Measurements from ENCODE around the gene CORO1C.
"Not testable (repeated sequence)": the region's sequence is repeated elsewhere in the genome, so short reads cannot be mapped to it uniquely, and the experiment has no call there.

CORO1C gene

DNA sequence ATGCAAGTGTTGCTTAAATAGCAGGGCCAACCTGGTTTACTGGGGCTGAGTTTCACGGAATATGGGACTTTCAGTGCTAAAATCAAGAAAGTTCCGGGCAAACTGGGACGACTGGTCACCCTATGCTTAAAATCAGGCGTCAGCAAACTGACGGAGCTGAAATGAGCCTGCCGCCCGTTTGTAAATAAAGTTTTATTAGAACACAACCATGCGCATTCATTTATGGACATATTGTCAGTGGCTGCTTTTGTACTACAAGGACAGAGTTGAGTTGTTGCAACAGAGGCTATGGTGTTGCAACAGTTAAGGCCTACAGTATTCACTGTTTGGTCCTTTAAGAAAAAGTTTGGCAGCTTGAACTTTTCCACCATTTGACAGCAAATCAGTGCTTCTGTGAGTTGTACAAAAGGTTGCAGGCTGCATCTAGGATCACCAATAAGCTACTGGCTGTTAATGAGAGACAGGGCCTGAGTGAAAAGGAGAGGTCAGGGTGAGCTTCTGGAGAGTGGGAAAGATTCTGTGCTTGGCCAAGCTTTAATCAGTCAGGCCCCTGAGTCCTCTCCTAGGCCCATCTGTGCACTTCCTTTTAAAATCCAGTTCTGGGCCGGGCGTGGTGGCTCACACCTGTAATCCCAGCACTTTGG is 111.0 kb downstream of the CORO1C start:
- Histone ChIP-seq H3K9ac (ENCODE audit: low read length) (no peak overlapping the region), H3K4me1 (ENCODE audit: control insufficient read depth, low read depth, low read length) (peaks cover under 1% of the 10 kb centered on the region), H3K27me3 (ENCODE audit: control insufficient read depth, insufficient read depth, low read length) (no peaks in the 10 kb centered on the region), H3K4me3 (ENCODE audit: low read length) (no peak overlapping the region), H3K9me3 (ENCODE audit: control insufficient read depth, low read depth, low read length) (no peaks in the 10 kb centered on the region), H3K36me3 (ENCODE audit: control insufficient read depth, low read depth, low read length) (no peaks in the 10 kb centered on the region), H3K27ac (ENCODE audit: low read length) (no peak overlapping the region)

DNA sequence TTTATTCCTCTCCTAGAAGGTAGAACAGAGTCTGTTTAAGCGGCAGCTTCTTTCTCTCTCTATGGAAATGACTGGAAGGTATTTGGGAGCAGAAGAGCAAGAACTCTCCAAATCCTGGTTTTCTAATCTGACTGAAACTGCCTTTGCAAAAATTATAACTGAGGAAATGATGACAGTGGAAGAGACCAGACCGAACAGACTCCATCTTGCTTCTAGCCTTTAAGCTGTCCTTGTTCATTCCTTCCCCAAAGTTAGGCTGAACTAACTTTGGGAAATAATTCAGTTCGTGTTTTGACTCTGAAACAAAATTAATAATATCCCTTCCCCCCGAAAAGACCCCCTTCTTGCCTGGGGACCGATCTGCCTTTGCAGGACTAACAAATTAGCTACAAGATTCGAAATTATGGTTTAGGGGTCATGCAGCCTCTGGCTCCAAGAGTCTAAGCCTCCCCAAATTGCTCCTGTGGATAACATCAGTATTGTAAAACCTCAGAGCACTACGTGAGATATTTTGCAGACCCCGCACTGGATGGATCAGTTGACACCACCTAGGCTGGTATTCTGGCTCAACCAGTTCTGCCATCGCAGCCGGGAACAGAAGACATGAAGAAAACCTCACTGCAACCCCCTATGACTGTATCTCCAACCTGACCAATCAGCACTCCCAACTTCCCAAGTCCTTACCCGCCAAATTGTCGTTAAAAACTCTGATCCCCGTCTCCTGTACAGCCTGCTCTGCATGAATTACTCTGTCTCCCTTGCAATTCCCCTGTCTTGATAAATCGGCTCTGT is 111.8 kb downstream of the CORO1C start:
- Histone ChIP-seq H3K9ac (ENCODE audit: low read length) (no peak overlapping the region), H3K36me3 (ENCODE audit: control insufficient read depth, low read depth, low read length) (no peaks in the 10 kb centered on the region), H3K27ac (ENCODE audit: low read length) (no peak overlapping the region), H3K4me1 (ENCODE audit: control insufficient read depth, low read depth, low read length) (no peaks in the 10 kb centered on the region), H3K4me3 (ENCODE audit: low read length) (no peak overlapping the region), H3K9me3 (ENCODE audit: control insufficient read depth, low read depth, low read length) (no peaks in the 10 kb centered on the region), H3K27me3 (ENCODE audit: control insufficient read depth, insufficient read depth, low read length) (no peaks in the 10 kb centered on the region)

DNA sequence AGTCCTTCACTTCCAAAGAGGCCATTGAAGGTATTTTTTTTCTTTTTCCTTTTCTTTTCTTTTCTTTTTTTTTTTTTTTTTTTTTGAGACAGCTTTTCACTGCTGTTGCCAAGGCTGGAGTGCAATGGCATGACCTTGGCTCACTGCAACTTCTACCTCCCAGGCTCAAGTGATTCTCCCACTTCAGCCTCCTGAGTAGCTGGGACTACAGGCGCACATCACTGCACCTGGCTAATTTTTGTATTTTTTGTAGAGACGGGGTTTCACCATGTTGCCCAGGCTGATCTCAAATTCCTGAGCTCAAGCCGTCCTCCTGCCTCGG is 112.4 kb downstream of the CORO1C start:
- not testable (repeated sequence) for H3K4me1 ChIP-seq (ENCODE audit: control insufficient read depth, low read depth, low read length); H3K27ac ChIP-seq (ENCODE audit: low read length); H3K9me3 ChIP-seq (ENCODE audit: control insufficient read depth, low read depth, low read length); H3K27me3 ChIP-seq (ENCODE audit: control insufficient read depth, insufficient read depth, low read length); H3K9ac ChIP-seq (ENCODE audit: low read length); H3K36me3 ChIP-seq (ENCODE audit: control insufficient read depth, low read depth, low read length); H3K4me3 ChIP-seq (ENCODE audit: low read length)

DNA sequence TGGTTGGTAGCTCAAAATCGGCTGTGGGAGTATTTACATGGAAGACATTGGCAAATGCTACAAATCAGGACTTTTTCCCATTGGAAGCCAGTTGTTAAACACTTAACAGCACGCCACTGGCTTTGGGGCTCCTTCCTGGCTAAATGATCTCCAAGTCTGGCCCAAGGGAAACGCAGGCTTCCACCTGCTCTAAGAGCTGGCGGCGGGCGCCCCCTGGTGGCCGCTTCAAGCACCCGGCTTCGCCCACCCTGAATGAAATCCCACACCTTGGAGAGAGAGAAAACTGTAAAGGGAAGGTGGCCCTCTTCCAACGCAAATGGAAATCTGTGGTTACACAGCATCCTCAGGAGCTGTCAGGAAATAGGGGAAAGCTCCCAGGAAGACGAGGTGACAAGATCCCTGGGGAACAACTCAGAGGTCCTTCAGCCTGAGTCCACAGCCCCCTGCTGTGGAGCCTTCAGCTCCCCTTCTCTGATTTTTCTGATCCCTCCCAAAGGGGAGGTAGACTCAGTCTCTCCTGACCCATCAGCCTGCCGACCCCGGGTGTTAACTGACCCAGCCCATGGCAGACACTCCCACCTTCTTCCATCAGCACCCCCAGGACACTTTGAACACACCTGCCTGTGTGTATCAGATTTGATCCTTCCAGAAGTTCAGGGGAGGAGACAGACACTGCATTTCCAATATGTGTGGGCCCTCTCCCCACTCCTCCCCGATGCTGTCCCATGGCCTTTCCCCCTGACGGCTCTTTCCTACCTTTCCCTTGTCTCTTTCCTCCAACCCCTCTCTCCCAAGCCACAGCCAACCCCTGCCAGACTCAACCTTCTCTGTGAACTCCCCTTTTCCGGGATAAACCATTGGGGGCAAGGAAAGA is 113.0 kb downstream of the CORO1C start:
- Histone ChIP-seq H3K27ac (ENCODE audit: low read length) (no peak overlapping the region), H3K27me3 (ENCODE audit: control insufficient read depth, insufficient read depth, low read length) (no peaks in the 10 kb centered on the region), H3K4me3 (ENCODE audit: low read length) (no peak overlapping the region), H3K36me3 (ENCODE audit: control insufficient read depth, low read depth, low read length) (no peaks in the 10 kb centered on the region), H3K9me3 (ENCODE audit: control insufficient read depth, low read depth, low read length) (no peaks in the 10 kb centered on the region), H3K4me1 (ENCODE audit: control insufficient read depth, low read depth, low read length) (no peaks in the 10 kb centered on the region), H3K9ac (ENCODE audit: low read length) (no peak overlapping the region)

DNA sequence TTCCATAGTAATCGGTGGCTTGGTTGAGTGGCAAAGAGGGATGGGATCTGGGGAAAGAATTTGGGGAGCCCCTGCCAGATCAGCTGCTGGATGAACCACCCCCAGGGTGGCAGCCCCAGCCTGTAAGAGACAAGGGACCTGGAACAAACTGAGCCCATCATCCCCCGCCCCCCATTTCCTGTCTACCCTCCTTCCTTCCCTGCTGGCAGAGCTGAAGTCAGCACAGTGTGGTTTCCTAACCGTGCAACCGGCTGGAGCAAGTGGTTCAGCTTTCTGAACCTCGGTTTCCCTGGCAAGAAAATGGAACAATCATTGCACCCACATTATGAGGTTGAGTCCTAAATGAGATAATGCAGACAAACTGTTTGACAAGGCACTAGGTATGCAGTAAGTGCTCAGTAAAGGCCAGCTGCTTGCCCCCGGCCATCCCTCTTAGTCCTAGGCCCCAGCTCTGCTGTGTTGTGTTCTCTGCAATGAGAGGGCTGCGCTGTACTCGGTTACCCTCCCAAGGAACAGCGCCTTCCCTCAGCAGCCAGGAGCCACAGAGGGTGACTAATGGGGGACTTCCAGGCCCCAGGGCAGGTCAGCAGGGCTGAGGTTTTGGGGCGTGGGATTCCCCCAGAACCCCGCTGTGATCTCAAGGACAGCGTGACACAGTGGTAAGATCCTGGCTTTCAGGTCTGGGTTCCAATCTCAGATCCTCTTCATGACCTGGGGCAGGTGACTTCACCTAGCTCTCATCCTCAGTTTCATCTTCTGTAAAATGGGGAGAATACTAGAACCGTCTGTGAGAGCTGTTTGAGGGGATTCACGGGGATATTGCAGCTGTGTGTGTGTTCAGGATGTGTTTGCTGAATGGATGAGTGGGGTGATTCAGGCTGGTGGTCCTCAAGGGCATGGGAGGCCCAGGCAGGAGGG is 114.1 kb downstream of the CORO1C start:
- no peak overlapping the region for H3K27ac ChIP-seq (ENCODE audit: low read length)
- H3K36me3 ChIP-seq (ENCODE audit: control insufficient read depth, low read depth, low read length) = no peaks in the 10 kb centered on the region
- H3K27me3 ChIP-seq (ENCODE audit: control insufficient read depth, insufficient read depth, low read length) = no peaks in the 10 kb centered on the region
- H3K9ac ChIP-seq (ENCODE audit: low read length) = no peak overlapping the region
- H3K4me3 ChIP-seq (ENCODE audit: low read length) = no peak overlapping the region
- no peaks in the 10 kb centered on the region for H3K4me1 ChIP-seq (ENCODE audit: control insufficient read depth, low read depth, low read length)
- H3K9me3 ChIP-seq (ENCODE audit: control insufficient read depth, low read depth, low read length) = no peaks in the 10 kb centered on the region

GRCh38 chr12:108616359-108616758 is 115.0 kb downstream of the CORO1C start:
- no peaks in the 10 kb centered on the region for H3K36me3 ChIP-seq (ENCODE audit: control insufficient read depth, low read depth, low read length)
- no peak overlapping the region for H3K4me3 ChIP-seq (ENCODE audit: low read length)
- no peaks in the 10 kb centered on the region for H3K27me3 ChIP-seq (ENCODE audit: control insufficient read depth, insufficient read depth, low read length)
- no peaks in the 10 kb centered on the region for H3K4me1 ChIP-seq (ENCODE audit: control insufficient read depth, low read depth, low read length)
- H3K9me3 ChIP-seq (ENCODE audit: control insufficient read depth, low read depth, low read length) = no peaks in the 10 kb centered on the region
- H3K27ac ChIP-seq (ENCODE audit: low read length) = no peak overlapping the region
- H3K9ac ChIP-seq (ENCODE audit: low read length) = no peak overlapping the region

DNA sequence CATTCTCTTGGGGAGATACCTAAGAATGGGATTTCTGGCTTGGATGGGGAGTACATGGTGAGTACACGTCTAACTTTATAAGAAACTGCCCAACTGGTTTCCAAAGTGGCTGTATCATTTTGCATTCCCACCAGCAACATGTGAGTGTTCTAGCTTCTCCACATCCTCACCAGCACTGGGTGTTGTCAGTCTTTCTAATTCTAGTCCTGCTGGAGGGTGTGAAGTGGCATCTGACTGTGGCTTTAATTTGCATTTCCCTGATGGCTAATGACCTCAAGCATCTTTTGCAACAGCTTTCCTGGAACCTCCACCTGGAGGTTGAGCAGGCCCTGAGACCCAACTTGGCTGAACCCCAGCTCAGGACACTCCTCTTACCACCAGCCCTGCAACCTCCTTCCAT is 115.4 kb downstream of the CORO1C start:
- H3K36me3 ChIP-seq (ENCODE audit: control insufficient read depth, low read depth, low read length) = no peaks in the 10 kb centered on the region
- H3K9me3 ChIP-seq (ENCODE audit: control insufficient read depth, low read depth, low read length) = no peaks in the 10 kb centered on the region
- no peaks in the 10 kb centered on the region for H3K27me3 ChIP-seq (ENCODE audit: control insufficient read depth, insufficient read depth, low read length)
- no peak overlapping the region for H3K27ac ChIP-seq (ENCODE audit: low read length)
- H3K4me3 ChIP-seq (ENCODE audit: low read length) = no peak overlapping the region
- no peak overlapping the region for H3K9ac ChIP-seq (ENCODE audit: low read length)
- H3K4me1 ChIP-seq (ENCODE audit: control insufficient read depth, low read depth, low read length) = no peaks in the 10 kb centered on the region

DNA sequence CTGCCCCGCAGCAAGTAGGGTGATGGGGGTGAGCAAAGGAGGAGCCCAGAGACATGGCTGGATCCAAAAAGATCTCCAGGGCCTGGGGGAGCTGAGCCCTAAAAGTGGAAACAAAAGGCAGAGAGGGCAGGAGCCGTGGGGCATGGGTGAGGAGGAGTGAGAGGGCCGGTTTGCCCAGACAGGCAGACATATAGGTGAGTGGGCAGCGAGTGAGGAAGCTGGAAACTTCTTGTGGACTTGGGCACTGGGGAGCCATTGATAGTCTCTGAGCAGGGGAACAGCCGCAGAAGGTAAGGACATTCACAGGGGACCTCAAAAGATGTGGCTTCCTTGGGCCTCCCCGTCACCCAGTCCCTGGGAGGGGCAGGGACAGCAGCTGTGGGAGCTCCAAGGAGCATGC is 116.7 kb downstream of the CORO1C start:
- Histone ChIP-seq H3K9me3 (ENCODE audit: control insufficient read depth, low read depth, low read length) (no peaks in the 10 kb centered on the region), H3K27me3 (ENCODE audit: control insufficient read depth, insufficient read depth, low read length) (no peaks in the 10 kb centered on the region), H3K4me3 (ENCODE audit: low read length) (no peak overlapping the region), H3K9ac (ENCODE audit: low read length) (no peak overlapping the region), H3K4me1 (ENCODE audit: control insufficient read depth, low read depth, low read length) (no peaks in the 10 kb centered on the region), H3K27ac (ENCODE audit: low read length) (no peak overlapping the region), H3K36me3 (ENCODE audit: control insufficient read depth, low read depth, low read length) (no peaks in the 10 kb centered on the region)

- Histone ChIP-seq H3K27ac (ENCODE audit: low read length) (no peak overlapping the region), H3K4me1 (ENCODE audit: control insufficient read depth, low read depth, low read length) (no peaks in the 10 kb centered on the region), H3K9ac (ENCODE audit: low read length) (no peak overlapping the region)
These were observed 117.3 kb downstream of the CORO1C start for GRCh38 chr12:108614041-108614440.

DNA sequence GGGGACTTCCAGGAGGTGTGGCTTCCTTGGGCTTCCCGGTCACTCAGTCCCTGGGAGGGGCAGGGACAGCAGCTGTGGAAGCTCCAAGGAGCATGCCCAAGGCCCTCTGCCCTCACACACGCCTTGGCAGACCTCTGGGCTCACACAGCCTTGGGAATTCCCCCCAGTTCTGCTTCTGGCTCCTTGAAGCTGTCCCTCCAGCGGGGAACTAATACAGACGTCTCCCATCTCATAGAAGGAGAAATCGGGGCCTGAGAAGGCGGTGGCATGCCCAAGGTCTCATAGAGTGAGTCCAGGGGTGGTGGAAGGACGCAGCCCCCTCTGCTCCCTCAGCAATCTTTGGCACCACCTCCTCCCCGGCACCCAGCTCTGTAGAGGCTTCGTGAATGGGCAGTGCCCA is 117.8 kb downstream of the CORO1C start:
- Histone ChIP-seq H3K9ac (ENCODE audit: low read length) (no peak overlapping the region), H3K27ac (ENCODE audit: low read length) (no peak overlapping the region), H3K4me1 (ENCODE audit: control insufficient read depth, low read depth, low read length) (no peaks in the 10 kb centered on the region), H3K27me3 (ENCODE audit: control insufficient read depth, insufficient read depth, low read length) (no peaks in the 10 kb centered on the region), H3K4me3 (ENCODE audit: low read length) (no peak overlapping the region), H3K36me3 (ENCODE audit: control insufficient read depth, low read depth, low read length) (no peaks in the 10 kb centered on the region), H3K9me3 (ENCODE audit: control insufficient read depth, low read depth, low read length) (no peaks in the 10 kb centered on the region)

More at GRCh38 chr12:108614041-108614440, 117.3 kb downstream of the CORO1C start:
- Histone ChIP-seq H3K4me3 (ENCODE audit: low read length) (no peak overlapping the region), H3K9me3 (ENCODE audit: control insufficient read depth, low read depth, low read length) (no peaks in the 10 kb centered on the region), H3K27me3 (ENCODE audit: control insufficient read depth, insufficient read depth, low read length) (no peaks in the 10 kb centered on the region), H3K36me3 (ENCODE audit: control insufficient read depth, low read depth, low read length) (no peaks in the 10 kb centered on the region)

- H3K4me1 ChIP-seq (ENCODE audit: control insufficient read depth, low read depth, low read length) = no peaks in the 10 kb centered on the region
- H3K36me3 ChIP-seq (ENCODE audit: control insufficient read depth, low read depth, low read length) = no peaks in the 10 kb centered on the region
- H3K27me3 ChIP-seq (ENCODE audit: control insufficient read depth, insufficient read depth, low read length) = no peaks in the 10 kb centered on the region
- no peak overlapping the region for H3K9ac ChIP-seq (ENCODE audit: low read length)
- no peaks in the 10 kb centered on the region for H3K9me3 ChIP-seq (ENCODE audit: control insufficient read depth, low read depth, low read length)
- no peak overlapping the region for H3K4me3 ChIP-seq (ENCODE audit: low read length)
- no peak overlapping the region for H3K27ac ChIP-seq (ENCODE audit: low read length)
These were observed 118.5 kb downstream of the CORO1C start for GRCh38 chr12:108612788-108613282.
